Measurements from ENCODE around the gene PPP1R1B.

- TF ChIP-seq POLR2A (IDR thresholded peaks at IDR 0.05) (no peak), CTCF (IDR thresholded peaks at IDR 0.05) (no peak)
Observed at GRCh38 chr17:39631403-39631802, 4.7 kb downstream of the PPP1R1B start.
